ENCODE results near the gene S100A5.

DNA sequence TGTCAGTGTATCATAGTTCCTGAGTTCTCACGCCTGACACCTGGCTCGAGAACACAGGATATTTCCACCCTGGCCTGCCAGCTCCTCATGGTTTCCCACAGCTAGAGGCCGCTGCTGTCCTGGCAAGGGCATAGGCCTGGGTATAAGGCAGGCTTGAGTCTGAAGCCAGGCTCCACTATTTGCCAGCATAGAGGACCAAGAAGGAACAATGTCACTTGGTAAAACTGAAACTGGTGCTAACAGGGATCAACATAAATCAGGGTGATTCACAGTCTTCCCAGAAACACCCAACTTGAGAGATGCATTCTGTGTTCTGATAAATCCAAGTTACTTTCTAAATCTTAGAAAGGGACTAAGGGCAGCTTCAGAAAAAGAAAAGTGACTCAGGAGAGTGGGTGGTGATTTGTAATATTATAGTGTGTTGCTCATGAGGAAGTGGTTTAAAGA lies 31.9 kb upstream of the S100A5 start:
- TF ChIP-seq, protein P1, sequence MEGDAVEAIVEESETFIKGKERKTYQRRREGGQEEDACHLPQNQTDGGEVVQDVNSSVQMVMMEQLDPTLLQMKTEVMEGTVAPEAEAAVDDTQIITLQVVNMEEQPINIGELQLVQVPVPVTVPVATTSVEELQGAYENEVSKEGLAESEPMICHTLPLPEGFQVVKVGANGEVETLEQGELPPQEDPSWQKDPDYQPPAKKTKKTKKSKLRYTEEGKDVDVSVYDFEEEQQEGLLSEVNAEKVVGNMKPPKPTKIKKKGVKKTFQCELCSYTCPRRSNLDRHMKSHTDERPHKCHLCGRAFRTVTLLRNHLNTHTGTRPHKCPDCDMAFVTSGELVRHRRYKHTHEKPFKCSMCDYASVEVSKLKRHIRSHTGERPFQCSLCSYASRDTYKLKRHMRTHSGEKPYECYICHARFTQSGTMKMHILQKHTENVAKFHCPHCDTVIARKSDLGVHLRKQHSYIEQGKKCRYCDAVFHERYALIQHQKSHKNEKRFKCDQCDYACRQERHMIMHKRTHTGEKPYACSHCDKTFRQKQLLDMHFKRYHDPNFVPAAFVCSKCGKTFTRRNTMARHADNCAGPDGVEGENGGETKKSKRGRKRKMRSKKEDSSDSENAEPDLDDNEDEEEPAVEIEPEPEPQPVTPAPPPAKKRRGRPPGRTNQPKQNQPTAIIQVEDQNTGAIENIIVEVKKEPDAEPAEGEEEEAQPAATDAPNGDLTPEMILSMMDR (IDR thresholded peaks at IDR 0.05; ENCODE audit: borderline replicate concordance, extremely low read depth, low read length, poor library complexity, severe bottlenecking), result peak; percentile 44
- TF ChIP-seq EZH2 (IDR thresholded peaks at IDR 0.05; ENCODE audit: borderline replicate concordance, low read depth, low read length, severe bottlenecking), result no peak
